Natural killer cell (primary cell): ENCODE data around the gene ZFAND3. TPM values are rescaled to one million over a fixed set of nuclear protein-coding genes. Genes with fewer than 3 reads are reported as not detected.
A peak's percentile ranks its signal among the peaks of the same experiment; 100 is the strongest.
"Not testable (repeated sequence)": the region's sequence is repeated elsewhere in the genome, so short reads cannot be mapped to it uniquely, and the experiment has no call there.

Experiments used
- ATAC-seq, 3 donors: fragments of 150-1000 bp in 2 of 3; fragments of 200-7000 bp in 1 of 3; cut with Tn5 transposase; 1 replicate in 1 of 3; 2 replicates in 2 of 3; pipeline ENCODE4 v1.10.0; 2021; ENCODE audit warnings: mild to moderate bottlenecking in 2 of 3, moderate library complexity in 2 of 3
- DNase-seq, 2 donors: peaks; one replicate each; pipeline versions ENCODE4 v3.0.0 to v3.0.0-alpha.2; 2013 to 2021; ENCODE audit warnings: mixed read lengths in 1 of 2
- H3K27ac ChIP-seq: one replicate; pipeline ENCODE4 v1.5.1; 2013; ENCODE audit warnings: mild to moderate bottlenecking, low read length
- H3K27me3 ChIP-seq: one replicate; pipeline ENCODE4 v1.6.1; 2013; ENCODE audit warnings: low read length; ENCODE audit not compliant: control insufficient read depth, insufficient read depth
- H3K36me3 ChIP-seq: one replicate; pipeline ENCODE4 v1.6.1; 2013; ENCODE audit warnings: low read length; ENCODE audit not compliant: control insufficient read depth, insufficient read depth
- H3K4me1 ChIP-seq: one replicate; pipeline ENCODE4 v1.6.1; 2013; ENCODE audit warnings: low read length; ENCODE audit not compliant: control insufficient read depth, insufficient read depth
- H3K4me3 ChIP-seq: one replicate; pipeline ENCODE4 v1.5.1; 2013; ENCODE audit warnings: low read length
- H3K9me3 ChIP-seq: one replicate; pipeline ENCODE4 v1.6.1; 2013; ENCODE audit warnings: low read length; ENCODE audit not compliant: control insufficient read depth, insufficient read depth
- H3K27ac Mint-ChIP-seq, 2 donors: one replicate each; pipeline ENCODE4 v1.8.0; 2022; ENCODE audit warnings: mild to moderate bottlenecking in 2 of 2, mixed read lengths in 2 of 2, moderate library complexity in 1 of 2
- H3K27me3 Mint-ChIP-seq, 2 donors: one replicate each; pipeline ENCODE4 v1.8.0; 2022; ENCODE audit warnings: low read depth in 2 of 2, mixed read lengths in 2 of 2
- H3K36me3 Mint-ChIP-seq: one replicate; pipeline ENCODE4 v1.8.0; 2022; ENCODE audit warnings: mixed read lengths
- H3K4me1 Mint-ChIP-seq, 2 donors: one replicate each; pipeline ENCODE4 v1.8.0; 2022; ENCODE audit warnings: mixed read lengths in 2 of 2
- H3K4me3 Mint-ChIP-seq: one replicate; pipeline ENCODE4 v1.8.0; 2022; ENCODE audit warnings: mild to moderate bottlenecking, moderate library complexity, mixed read lengths
- H3K9me3 Mint-ChIP-seq, 2 donors: one replicate each; pipeline ENCODE4 v1.8.0; 2022; ENCODE audit warnings: mixed read lengths in 2 of 2
- WGBS: methylation state at CpG from one replicate; pipeline ENCODE4 v1.1.7; 2013; ENCODE audit warnings: missing lambda C conversion rate; ENCODE audit not compliant: insufficient coverage; 5-methylcytosine and 5-hydroxymethylcytosine counted together
- intact Hi-C: fragments of 100-400 bp; cut with micrococcal nuclease; formaldehyde crosslinking; loops from one replicate; pipeline ENCODE4 v1.14.2; 2022
- total RNA-seq, 4 donors: library from RNA; stranded (reverse); fragments of 120-200 nt in 1 of 4; gene quantifications; one replicate each; pipeline versions ENCODE4 v1.2.3 to v1.2.4, GENCODE V29; 2013 to 2022
- TF ChIP-seq, protein P1 (sequence below): fragments of 200-600 bp; IDR thresholded peaks from one replicate; pipeline ENCODE4 v1.8.0; 2022; ENCODE audit warnings: antibody characterized with exemption

ZFAND3 gene
- total RNA-seq, 3 donors from 2014 or later (not counting 1 experiment from before 2014, with no cell fraction given), result 87.7 to 97.4 (median 90.1) TPM

- Mint-ChIP-seq H3K4me1 (peaks cover 74 to 83% of the 10 kb centered on the region in 2 donors), H3K27me3 (no peaks in the 10 kb centered on the region), H3K9me3 (no peaks in the 10 kb centered on the region), H3K27ac (peak overlapping the region; percentile 39 to 44), H3K36me3 (no peaks in the 10 kb centered on the region), H3K4me3 (no peak overlapping the region)
- TF ChIP-seq, protein P1, sequence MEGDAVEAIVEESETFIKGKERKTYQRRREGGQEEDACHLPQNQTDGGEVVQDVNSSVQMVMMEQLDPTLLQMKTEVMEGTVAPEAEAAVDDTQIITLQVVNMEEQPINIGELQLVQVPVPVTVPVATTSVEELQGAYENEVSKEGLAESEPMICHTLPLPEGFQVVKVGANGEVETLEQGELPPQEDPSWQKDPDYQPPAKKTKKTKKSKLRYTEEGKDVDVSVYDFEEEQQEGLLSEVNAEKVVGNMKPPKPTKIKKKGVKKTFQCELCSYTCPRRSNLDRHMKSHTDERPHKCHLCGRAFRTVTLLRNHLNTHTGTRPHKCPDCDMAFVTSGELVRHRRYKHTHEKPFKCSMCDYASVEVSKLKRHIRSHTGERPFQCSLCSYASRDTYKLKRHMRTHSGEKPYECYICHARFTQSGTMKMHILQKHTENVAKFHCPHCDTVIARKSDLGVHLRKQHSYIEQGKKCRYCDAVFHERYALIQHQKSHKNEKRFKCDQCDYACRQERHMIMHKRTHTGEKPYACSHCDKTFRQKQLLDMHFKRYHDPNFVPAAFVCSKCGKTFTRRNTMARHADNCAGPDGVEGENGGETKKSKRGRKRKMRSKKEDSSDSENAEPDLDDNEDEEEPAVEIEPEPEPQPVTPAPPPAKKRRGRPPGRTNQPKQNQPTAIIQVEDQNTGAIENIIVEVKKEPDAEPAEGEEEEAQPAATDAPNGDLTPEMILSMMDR, result no peak
- ATAC-seq, result no peak
- Histone ChIP-seq H3K27me3 (no peaks in the 10 kb centered on the region), H3K4me1 (peaks cover 17% of the 10 kb centered on the region), H3K9me3 (peaks cover 2% of the 10 kb centered on the region), H3K27ac (no peak overlapping the region), H3K36me3 (peaks cover under 1% of the 10 kb centered on the region), H3K4me3 (no peak overlapping the region)
- no peak for DNase-seq
- 97% methylated on average over 3 of the region's 4 CpGs for WGBS
- intact Hi-C loops, result no loop called here
These were observed 57.3 kb downstream of the ZFAND3 start for GRCh38 chr6:37876843-37877242.

DNA sequence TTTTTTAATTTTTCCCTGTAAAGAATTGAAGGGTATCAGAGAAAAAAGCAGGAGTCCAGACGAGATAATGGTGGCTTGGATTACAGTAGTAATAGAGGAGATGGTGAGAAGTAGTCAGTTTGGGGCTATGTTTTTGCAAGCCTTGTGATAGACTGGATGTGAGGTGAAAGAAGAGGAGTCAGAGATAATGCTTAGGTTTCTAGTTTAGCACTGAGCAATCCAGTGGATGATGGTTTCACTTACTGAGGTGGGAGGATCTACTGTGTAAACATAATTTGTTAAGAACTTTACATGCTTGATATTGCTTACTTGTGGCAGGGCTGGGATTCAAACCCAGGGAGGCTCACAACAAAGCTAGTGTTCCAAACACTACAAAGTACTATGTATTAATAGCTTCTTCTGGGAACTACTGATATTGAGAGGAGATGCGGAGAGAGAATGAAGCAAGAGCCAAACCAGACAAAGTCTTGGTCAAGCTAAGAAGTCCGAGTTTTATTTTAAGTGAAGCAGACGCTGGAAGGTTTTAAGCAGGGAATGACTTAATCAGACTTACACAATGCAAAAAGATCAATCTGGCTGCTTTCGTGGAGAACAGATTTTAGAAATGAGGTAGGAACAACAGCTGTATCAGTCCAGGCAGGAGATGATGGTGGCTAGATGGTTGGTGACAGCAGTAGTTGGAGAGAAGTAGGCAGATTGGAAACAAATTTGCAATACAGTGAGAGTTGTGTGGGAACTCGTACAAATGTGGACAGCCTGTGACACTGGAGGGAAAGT is 58.0 kb downstream of the ZFAND3 start:
- Histone ChIP-seq H3K27me3 (no peaks in the 10 kb centered on the region), H3K36me3 (no peaks in the 10 kb centered on the region), H3K9me3 (no peaks in the 10 kb centered on the region), H3K27ac (no peak overlapping the region), H3K4me1 (peaks cover 17% of the 10 kb centered on the region), H3K4me3 (no peak overlapping the region)
- H3K27me3 Mint-ChIP-seq, result no peaks in the 10 kb centered on the region
- ATAC-seq, result peak; percentile 31 to 54 (median 54)
- H3K27ac Mint-ChIP-seq, result peak overlapping the region; percentile 44 to 47
- 92% methylated on average over 6 of the region's 6 CpGs for WGBS
- DNase-seq, result no peak
- TF ChIP-seq, protein P1, result no peak
- intact Hi-C loops, result no loop called here
- peak overlapping the region; percentile 1 for H3K4me3 Mint-ChIP-seq
- peaks cover 76 to 79% of the 10 kb centered on the region in 2 donors for H3K4me1 Mint-ChIP-seq
- no peaks in the 10 kb centered on the region for H3K36me3 Mint-ChIP-seq
- H3K9me3 Mint-ChIP-seq, result no peaks in the 10 kb centered on the region

GRCh38 chr6:37878150-37878710 is 58.7 kb downstream of the ZFAND3 start:
- DNase-seq (no peak), ATAC-seq (peak in 1 of 3 donors; percentile 50)
- H3K4me3 ChIP-seq, result no peak overlapping the region
- peaks cover 17% of the 10 kb centered on the region for H3K4me1 ChIP-seq
- 94% methylated on average over 7 of the region's 7 CpGs for WGBS
- intact Hi-C loops, result no loop called here
- peaks cover 78% of the 10 kb centered on the region in 2 donors for H3K4me1 Mint-ChIP-seq
- no peak overlapping the region for H3K27ac ChIP-seq
- H3K4me3 Mint-ChIP-seq, result no peak overlapping the region
- H3K36me3 ChIP-seq, result no peaks in the 10 kb centered on the region
- H3K27ac Mint-ChIP-seq, result peak overlapping the region in 1 of 2 donors; percentile 47
- TF ChIP-seq, protein P1, result no peak
- H3K27me3 Mint-ChIP-seq, result no peaks in the 10 kb centered on the region
- no peaks in the 10 kb centered on the region for H3K36me3 Mint-ChIP-seq
- H3K9me3 ChIP-seq, result no peaks in the 10 kb centered on the region
- no peaks in the 10 kb centered on the region for H3K27me3 ChIP-seq
- no peaks in the 10 kb centered on the region for H3K9me3 Mint-ChIP-seq

- 25% methylated on average over 2 of the region's 5 CpGs for WGBS
- Mint-ChIP-seq H3K4me1 (peaks cover 74 to 75% of the 10 kb centered on the region in 2 donors), H3K4me3 (peak overlapping the region; percentile 62), H3K27ac (peak overlapping the region; percentile 47 to 68)
- peaks cover 15% of the 10 kb centered on the region for H3K4me1 ChIP-seq
- H3K36me3 Mint-ChIP-seq, H3K9me3 ChIP-seq, H3K36me3 ChIP-seq, H3K9me3 Mint-ChIP-seq, H3K27me3 ChIP-seq, intact Hi-C loops, H3K27ac ChIP-seq, H3K27me3 Mint-ChIP-seq, DNase-seq, H3K4me3 ChIP-seq: not testable (repeated sequence)
- ATAC-seq, result peak; percentile 30 to 63 (median 62)
These were observed 61.1 kb downstream of the ZFAND3 start for GRCh38 chr6:37880602-37881001.
